Epithelial cell of prostate (primary cell): ENCODE data around the gene PHAX.
"Not testable (repeated sequence)": the region's sequence is repeated elsewhere in the genome, so short reads cannot be mapped to it uniquely, and the experiment has no call there.

Experiments used
- DNase-seq: peaks from one replicate; pipeline ENCODE4 v3.0.0-alpha.2; 2011; ENCODE audit warnings: low read depth, low spot score
- H3K27ac ChIP-seq: fragments of 450-650 bp; 2 replicates; pipeline ENCODE4 v1.5.1; 2017; ENCODE audit warnings: mild to moderate bottlenecking

PHAX gene

DNA sequence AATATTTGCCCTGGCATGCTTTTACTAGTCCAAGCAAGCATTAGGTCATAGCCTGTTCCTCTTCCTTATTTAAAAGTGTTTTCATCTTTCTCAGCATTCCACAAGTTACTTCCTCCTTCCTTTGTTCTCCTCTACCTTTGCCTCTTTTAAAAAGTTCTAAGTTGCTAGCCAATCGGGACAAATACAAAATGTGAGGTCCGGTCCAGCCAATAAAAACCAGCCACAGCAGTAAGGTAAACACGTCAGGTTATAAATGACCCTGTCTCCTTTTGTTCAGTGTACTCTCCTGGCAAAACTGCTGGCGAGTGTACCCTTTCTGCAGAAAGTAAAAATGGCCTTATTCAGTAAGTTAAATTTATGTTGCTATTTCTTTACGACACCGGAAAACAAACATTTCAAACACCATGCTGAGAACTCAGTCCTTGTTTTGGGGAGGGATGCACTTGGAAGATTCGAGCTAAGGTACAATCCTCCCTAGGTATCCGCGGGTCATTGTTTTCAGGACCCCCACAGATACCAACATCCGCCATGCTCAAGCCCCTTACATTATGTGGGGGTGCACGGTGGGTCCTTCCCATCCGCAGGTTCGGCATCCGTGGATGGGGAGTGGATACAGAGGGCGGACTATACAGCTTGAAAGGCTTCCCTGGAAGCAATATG lies 646 bp upstream of the PHAX start:
- peak; percentile 45 for DNase-seq
- peak overlapping the region; percentile 97 for H3K27ac ChIP-seq

DNA sequence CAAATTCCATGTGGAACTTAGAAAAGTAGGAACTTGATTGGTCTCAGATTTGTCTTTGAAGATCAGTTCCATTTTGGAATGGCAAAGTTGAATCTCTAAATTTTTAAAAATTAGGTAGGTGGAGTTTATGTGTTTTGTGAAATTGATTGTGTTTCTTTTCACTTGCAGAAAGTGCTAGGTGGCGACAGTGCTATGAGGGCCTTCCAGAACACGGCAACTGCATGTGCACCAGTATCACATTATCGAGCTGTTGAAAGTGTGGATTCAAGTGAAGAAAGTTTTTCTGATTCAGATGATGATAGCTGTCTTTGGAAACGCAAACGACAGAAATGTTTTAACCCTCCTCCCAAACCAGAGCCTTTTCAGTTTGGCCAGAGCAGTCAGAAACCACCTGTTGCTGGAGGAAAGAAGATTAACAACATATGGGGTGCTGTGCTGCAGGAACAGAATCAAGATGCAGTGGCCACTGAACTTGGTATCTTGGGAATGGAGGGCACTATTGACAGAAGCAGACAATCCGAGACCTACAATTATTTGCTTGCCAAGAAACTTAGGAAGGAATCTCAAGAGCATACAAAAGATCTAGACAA lies 2.8 kb downstream of the PHAX start:
- DNase-seq: no peak
- H3K27ac ChIP-seq: no peak overlapping the region

DNA sequence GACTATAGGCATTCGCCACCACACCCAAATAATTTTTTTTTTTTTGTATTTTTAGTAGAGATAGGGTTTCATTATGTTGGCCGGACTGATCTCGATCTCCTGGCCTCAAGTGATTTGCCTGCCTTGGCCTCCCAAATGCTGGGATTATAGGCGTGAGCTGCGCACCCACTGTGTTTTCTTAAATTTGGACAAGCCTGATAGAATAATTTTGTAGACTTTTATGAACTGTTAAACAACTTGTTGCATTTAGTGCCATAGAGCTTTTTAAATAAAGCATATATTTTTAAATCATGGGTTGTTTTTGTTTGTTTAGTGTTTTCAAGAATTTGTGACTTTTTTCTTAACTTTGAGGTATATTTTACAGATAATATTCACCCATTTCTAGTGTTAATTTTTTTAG lies 4.8 kb downstream of the PHAX start:
- no peak overlapping the region for H3K27ac ChIP-seq
- DNase-seq: no peak

DNA sequence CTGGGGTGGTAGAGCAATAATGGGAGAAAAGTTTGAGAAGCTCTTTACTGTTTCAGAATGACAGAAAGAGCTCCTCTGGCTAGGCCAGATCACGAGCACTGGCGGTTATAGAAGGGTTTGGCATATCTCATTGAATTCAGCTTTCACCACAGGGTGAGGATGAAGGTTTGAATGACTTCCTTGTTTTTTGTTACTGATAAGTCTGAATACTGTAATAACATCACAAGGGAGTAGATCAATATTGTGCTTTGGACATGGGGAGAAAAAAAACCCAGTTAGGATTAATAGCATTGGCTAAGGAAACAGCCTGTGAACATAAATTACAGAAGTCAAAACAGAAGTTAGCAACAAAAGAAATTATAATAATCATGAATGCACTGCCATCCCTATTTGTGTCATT lies 9.4 kb downstream of the PHAX start:
- DNase-seq: no peak
- no peak overlapping the region for H3K27ac ChIP-seq

DNA sequence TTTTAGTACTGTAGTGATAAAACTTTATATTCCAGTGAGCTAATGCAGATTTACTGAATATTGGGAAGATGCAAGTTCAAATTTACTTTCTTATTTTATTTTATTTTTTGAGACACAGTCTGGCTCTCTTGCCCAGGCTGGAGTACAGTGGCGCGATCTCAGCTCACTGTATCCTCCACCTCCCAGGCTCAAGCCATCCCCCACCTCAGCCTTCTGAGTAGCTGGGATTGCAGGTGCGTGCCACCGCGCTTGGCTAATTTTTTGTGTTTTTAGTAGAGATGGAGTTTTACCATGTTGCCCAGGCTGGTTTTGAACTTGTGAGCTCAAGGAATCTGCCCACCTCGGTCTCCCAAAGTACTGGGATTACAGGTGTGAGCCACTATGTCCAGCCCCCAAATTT lies 9.9 kb downstream of the PHAX start:
- DNase-seq: no peak
- no peak overlapping the region for H3K27ac ChIP-seq

DNA sequence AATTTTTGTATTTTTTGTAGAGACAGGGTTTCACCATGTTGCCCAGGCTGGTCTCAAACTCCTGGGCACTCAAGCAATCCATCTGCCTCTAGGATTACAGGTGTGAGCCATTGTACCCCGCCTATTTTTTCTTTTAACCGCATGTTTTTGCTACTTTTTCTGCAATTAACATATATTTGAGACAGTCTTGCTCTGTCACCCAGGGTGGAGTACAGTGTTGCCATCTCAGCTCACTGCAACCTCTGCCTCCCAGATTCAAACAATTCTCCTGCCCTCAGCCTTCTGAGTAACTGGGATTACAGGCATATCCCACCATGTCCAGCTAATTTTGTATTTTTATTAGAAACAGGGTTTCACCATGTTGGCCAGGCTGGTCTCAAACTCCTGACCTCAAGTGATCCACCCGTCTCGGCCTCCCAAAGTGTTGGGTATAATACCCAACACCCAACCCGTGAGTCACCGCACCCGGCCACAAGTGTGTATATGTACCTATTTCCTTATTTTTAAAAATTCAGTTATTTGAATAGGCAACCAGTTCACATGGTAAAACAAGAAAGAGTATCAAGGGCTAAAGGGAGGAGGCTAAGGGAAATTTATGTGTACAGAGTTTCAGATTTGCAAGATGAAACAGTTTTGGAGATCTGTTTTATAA lies 13.3 kb downstream of the PHAX start:
- no peak for DNase-seq
- no peak overlapping the region for H3K27ac ChIP-seq

DNA sequence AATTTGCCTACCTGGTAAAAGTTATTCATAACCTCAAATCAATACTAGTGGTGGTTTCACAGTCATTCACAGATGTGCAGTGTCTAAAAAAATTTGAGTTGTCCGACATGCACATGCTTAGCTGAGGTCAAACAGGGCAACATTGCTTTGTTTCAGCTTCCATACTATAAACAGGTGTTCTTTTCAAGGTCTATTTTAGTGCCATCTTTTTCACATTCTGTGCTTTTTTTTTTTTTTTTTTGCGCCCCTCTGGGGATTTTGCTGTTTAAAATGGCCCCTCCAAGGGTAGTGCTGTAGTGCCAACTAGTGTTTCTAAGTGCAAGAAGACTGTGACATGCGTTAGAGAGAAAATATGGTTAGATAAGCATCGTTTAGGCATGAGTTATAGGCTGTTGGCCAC lies 14.5 kb downstream of the PHAX start:
- H3K27ac ChIP-seq: no peak overlapping the region
- DNase-seq: no peak

DNA sequence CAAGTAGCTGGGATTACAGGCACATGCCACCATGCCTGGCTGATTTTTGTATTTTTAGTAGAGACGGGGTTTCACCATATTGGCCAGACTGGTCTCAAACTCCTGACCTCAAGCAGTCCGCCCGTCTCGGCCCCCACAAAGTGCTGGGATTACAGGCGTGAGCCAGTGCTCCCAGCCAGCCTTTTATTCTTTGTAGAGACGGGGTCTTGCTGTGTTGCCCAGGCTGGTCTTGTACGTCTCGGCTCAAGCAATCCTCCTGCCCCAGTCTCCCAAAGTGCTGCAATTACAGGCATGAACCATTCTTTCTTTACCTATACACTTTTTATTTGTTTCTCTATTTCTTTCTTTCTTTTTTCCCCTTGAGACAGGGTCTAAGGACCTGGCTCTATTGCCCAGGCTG lies 16.9 kb downstream of the PHAX start:
- not testable (repeated sequence) for H3K27ac ChIP-seq

DNA sequence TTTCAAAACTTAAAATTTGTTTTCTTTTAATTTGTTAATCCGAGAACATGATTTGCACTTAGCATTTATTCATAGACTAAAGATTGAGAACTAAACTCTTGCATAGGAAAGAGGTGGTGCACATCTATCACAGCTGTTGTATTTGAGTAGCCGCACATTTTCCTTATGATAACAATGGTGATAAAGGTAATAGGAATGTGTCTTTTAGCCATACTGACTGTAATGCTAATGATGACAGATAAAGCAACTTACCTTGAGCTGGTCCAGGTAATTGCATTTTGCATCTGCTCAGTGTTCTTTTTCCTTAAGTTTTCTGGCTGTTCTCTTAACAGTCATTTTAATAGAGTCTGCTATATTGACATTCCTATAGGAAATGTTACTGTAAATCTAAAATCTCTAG lies 19.0 kb downstream of the PHAX start:
- no peak for DNase-seq
- peak overlapping the region; percentile 8 for H3K27ac ChIP-seq

More for the DNA sequence above, 16.9 kb downstream of the PHAX start:
- not testable (repeated sequence) for DNase-seq

DNA sequence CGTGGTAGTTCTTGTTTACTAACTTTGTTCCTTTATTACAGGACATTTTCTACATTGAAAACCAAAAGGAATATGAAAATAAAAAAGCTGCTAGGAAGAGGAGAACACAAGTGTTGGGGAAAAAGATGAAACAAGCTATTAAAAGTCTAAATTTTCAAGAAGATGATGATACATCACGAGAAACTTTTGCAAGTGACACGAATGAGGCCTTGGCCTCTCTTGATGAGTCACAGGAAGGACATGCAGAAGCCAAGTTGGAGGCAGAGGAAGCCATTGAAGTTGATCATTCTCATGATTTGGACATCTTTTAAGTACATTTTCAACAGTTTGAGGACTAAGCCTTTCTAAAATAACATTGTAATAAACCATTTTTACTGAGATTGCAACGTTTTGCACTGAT lies 23.8 kb downstream of the PHAX start:
- DNase-seq: no peak
- H3K27ac ChIP-seq: peak overlapping the region; percentile 54

DNA sequence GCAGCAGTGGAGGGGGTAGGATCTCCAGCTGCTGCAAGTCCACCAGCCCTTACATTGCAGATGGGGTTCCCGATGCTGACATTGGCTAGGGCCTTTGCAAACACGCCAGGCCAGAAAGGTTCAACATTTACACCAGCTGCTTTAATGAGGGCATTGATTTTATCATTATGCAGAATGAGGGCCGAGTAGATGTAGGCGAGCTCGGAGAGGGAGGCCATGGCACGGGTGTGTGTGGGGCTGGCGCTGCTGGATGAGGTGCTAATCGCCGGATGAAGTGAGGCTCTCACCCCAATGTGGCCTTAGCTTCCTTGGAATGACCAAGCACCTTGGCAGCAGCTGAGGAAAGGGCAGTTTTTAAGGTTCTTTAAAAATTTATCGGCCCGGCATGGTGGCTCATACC lies 27.4 kb downstream of the PHAX start:
- no peak for DNase-seq

DNA sequence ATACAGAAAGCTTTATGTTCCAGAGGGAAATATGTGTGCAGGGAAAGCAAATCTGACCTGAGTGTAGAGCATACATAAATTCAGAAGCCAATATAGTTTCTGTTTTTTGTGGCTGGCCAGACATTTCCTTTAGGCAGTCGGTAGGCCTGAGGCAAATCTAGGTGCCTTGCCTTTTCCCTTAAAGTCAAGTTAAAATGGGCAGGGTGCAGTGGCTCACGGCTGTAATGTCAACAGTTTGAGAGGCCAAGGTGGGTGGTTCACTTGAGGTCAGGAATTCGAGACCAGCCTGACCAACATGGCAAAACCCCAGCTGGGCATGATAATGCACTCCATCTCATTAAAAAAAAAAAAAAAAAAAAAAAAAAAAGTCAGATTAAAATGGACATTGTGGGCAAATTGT lies 31.2 kb downstream of the PHAX start:
- no peak overlapping the region for H3K27ac ChIP-seq
- DNase-seq: no peak

More for the DNA sequence above, 27.4 kb downstream of the PHAX start:
- no peak overlapping the region for H3K27ac ChIP-seq

DNA sequence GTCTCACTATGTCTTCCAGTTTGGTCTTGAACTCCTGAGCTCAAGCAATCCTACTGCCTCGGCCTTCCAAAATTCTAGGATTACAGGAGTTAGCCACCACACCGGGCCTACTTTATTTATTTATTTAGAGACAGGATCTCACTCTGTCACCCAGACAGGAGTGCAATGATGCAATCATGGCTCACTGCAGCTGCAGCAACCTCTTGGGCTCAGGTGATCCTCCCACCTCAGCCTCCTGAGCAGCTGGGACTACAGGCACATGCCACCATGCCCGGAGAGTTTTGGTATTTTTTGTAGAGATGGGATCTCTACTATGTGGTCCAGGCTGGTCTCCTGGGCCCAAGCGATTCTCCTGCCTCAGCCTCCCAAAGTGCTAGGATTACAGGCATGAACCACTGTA lies 32.8 kb downstream of the PHAX start:
- DNase-seq: no peak
- H3K27ac ChIP-seq: no peak overlapping the region

DNA sequence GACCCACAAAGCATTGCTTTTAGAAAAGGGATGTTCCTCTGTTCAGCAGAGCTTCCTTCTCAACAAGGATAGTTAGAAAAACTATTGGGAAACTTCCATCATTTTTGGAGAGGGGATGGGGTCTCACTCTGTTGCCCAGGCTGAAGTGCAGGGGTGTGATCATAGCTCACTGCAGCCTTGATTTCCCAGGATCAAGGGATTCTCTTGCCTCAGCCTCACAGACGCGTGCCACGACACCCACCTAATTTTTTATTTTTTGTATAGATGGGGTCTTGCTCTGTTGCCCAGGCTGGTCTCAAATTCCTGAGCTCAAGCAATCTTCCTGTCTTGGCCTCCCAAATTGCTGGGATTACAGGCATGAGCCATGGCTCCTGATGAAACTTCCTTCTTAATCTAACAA lies 34.8 kb downstream of the PHAX start:
- no peak for DNase-seq
- no peak overlapping the region for H3K27ac ChIP-seq

DNA sequence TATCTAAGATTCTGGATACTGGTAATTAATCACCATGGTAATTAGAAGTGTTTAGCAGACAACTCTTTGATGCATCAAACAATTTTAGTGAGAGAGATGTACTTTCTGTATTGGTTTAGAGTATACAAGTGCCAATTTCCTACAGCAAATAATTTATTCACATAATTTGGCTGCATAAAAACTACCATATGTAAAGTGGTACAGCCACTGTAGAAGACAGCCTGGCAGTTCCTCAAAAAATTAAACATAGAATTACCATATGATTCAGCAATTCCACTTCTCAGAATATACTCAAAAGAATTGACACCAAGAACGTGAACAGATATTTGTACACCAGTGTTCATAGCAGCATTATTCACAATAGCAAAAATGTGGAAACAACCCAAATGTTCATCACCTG lies 36.2 kb downstream of the PHAX start:
- no peak for DNase-seq
- no peak overlapping the region for H3K27ac ChIP-seq

DNA sequence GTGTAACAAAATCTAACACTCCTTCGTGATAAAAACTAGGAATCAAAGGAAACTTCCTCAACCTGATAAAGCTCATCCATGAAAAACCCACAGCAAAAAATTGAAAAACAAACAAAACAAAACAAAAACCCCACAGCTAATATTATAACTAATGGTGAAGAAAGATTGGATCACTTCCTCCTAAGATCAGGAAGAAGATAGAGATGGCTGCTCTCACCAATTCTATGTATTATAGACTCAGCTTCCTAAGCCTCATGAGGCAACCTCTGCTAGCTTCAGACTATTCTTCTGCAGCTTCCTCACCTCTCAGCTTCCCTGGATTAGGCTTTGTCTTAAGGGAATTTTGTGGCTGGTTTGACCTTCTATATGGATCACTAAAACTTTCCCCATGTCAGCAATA lies 40.1 kb downstream of the PHAX start:
- no peak overlapping the region for H3K27ac ChIP-seq
- DNase-seq: no peak

DNA sequence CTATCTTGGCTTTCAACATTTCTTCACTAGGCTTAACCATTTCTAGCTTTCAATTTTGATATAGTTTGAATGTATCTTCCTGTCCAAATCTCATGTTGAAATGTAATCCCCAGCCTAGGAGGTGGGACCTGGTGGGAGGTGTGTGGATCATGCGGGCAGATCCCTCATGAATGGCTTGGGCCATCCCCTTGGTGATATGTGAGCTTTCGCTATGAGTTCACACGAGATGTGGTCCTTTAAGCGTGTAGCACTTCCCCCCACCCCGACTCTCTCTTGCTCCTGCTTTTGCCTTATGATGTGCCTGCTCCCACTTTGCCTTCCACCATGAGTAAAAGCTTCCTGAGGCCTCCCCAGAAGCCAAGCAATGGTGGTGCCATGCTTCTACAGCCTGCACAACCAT lies 40.6 kb downstream of the PHAX start:
- H3K27ac ChIP-seq: no peak overlapping the region
- no peak for DNase-seq

DNA sequence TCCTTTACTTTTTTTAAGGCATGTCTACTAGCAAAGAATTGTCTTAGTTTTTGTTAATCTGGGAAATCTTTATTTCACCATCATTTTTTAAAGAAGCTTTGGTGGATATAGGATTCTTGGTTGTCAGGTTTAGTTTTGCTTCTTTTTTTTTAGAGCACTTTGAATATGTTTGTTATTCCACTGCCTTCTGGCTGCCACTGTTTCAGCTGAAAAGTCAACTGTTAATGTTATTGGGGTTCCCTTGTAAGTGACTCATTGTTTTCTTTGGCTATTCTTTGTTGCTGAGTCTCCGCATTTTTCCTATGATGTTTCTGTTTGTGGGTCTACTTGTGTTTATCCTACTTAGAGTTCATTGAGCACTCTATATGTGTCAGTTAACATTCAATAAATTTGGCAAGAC lies 44.4 kb downstream of the PHAX start:
- no peak overlapping the region for H3K27ac ChIP-seq
- no peak for DNase-seq

DNA sequence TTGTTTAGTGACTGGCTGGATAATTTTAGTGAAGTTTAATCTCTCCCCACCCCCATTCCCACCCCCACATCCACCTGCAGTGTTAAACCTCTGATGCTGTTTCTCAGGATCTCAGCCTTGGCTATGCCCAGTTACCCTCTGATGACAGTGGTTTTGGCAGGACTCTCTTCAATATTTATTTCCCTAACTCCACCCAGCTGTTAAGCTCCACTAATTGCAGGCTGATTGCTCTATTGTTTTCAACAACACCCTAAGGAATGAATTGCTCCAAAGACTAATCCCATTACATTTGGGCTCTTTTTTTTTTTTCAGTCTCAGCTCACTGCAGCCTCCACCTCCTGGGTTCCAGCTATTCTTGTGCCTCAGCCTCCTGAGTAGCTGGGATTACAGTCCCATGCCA lies 46.3 kb downstream of the PHAX start:
- H3K27ac ChIP-seq: no peak overlapping the region
- no peak for DNase-seq

DNA sequence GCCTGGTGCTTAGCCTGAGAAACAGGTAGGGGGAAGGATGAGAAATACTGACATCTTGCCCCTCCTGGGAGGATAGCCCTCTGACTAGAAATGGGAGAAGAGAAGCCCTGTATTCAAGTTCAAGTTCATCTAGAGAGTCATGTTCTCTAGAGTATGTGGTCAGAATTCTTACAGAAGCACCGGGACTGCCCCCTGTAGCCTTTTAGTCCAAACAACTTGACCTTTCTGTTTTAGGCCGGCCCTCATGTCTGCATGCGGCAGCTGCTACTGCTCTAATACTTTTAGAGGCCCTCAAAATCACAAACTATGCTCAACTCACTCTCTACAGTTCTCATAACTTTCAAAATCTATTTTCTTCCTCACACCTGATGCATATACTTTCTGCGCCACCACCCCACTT lies 47.7 kb downstream of the PHAX start:
- no peak for DNase-seq

DNA sequence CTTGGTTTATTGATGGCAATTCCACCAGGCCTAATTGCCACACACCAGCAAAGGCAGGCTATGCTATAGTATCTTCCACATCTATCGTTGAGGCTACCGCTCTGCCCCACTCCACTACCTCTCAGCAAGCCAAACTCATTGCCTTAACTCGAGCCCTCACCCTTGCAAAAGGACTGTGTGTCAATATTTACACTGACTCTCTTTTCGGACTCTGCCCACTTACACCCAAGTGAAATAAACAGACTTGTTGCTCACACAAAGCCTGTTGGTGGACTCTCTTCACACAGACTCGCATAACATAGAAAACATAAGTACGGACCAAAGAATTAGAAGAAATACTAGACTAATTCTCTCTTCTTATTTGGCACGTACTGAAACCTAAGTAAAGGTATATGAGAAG lies 48.3 kb downstream of the PHAX start:
- not testable (repeated sequence) for H3K27ac ChIP-seq, DNase-seq

More for the DNA sequence above, 47.7 kb downstream of the PHAX start:
- H3K27ac ChIP-seq: no peak overlapping the region

DNA sequence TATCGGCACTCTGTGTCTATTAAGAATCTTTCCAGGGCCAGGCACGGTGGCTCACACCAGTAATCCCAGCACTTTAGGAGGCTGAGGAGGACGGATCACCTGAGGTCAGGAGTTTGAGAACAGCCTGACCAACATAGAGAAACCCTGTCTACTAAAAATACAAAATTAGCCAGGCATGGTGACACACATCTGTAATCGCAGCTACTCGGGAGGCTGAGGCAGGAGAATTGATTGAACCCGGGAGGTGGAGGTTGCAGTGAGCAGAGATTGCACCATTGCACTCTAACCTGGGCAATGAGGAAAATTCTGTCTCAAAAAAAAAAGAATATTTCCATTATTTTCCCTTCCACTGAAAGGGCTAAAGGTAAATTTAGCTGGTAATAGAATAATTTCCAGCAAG lies 49.0 kb downstream of the PHAX start:
- DNase-seq, H3K27ac ChIP-seq: not testable (repeated sequence)
